ENCODE results near the gene CFAP91.

CFAP91 gene

GRCh38 chr3:119669906-119670570 lies 32.8 kb upstream of the CFAP91 start:
- TF ChIP-seq GATA2 (IDR thresholded peaks at IDR 0.05; ENCODE audit: low read depth, low read length) (no peak), GATA3 (IDR thresholded peaks at IDR 0.05; ENCODE audit: low read depth, low read length) (no peak)

DNA sequence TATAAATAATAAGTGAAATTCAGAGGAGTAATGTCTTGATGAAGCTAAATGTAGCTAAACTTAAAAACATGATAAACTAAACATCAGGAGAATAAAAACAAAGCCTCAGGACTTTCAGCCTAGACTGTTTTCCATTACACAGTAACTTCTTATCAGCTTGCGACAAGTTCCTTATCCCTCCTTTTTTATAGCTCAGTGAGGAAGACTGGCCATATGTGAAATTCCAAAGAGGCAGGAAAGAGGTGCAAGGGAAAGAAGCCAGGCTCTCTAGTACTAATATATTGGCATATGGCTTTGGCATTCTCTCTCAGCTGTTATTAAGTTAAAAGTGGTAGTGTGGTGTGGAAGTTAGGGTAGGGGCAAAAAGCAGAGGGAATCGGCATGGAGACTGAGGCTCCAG lies 30.0 kb upstream of the CFAP91 start:
- TF ChIP-seq GATA2 (IDR thresholded peaks at IDR 0.05; ENCODE audit: low read depth, low read length) (no peak), GATA3 (IDR thresholded peaks at IDR 0.05; ENCODE audit: low read depth, low read length) (no peak)

DNA sequence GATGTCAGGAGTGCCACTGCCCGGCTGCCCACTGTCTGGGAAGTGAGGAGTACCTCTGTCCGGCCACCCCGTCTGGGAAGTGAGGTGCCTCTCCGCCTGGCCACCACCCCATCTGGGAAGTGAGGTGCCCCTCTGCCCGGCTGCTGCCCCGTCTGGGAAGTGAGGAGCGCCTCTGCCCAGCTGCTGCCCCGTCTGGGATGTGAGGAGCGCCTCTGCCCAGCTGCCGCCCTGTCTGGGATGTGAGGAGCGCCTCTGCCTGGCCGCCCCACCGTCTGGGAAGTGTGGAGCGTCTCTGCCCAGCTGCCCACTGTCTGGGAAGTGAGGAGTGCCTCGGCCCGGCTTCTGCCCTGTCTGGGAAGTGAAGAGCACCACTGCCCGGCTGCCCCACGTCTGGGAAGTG lies 28.9 kb upstream of the CFAP91 start:
- no peak for TF ChIP-seq GATA3 (IDR thresholded peaks at IDR 0.05; ENCODE audit: low read depth, low read length)
- no peak for TF ChIP-seq GATA2 (IDR thresholded peaks at IDR 0.05; ENCODE audit: low read depth, low read length)

DNA sequence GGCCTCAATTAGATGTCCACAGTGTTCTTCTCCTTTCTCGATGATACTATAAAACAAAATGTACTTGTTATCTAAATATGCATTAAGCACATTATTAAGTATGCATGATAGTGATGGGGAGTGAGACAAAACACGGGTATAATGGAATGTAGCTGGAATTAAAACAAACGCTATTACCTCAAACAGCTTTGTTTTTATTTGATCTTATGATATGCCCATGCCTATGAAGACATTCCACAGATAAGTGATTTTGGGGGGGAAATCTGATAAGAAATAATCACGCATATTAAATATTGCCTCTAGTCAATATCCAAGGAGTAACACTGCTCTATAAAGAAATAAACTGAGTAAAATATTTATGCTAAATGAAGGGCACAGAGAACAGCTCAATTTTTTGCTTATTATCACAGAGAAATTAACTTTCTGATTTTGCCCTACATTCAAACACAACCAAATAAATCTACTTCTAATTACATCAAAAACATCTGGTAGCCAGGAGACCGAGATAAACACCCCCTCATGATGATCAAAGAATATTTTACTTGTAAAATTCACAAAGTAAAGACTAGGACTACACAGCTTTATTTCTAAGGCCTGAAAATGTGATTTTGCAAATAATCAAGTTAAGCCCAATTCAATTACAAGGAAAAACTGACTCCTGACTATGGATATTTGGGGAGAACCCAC lies 27.5 kb upstream of the CFAP91 start:
- peak; percentile 57; the same call in 1 of the 2 replicates for TF ChIP-seq GATA3 (IDR thresholded peaks at IDR 0.05; ENCODE audit: low read depth, low read length)
- no peak for TF ChIP-seq GATA2 (IDR thresholded peaks at IDR 0.05; ENCODE audit: low read depth, low read length)

GRCh38 chr3:119676020-119676419 lies 26.8 kb upstream of the CFAP91 start:
- no peak for TF ChIP-seq GATA2 (IDR thresholded peaks at IDR 0.05; ENCODE audit: low read depth, low read length)
- no peak for TF ChIP-seq GATA3 (IDR thresholded peaks at IDR 0.05; ENCODE audit: low read depth, low read length)

GRCh38 chr3:119676771-119677640 lies 25.8 kb upstream of the CFAP91 start, which contains the start of gene COX17:
TSS of gene COX17 (minus strand) at chr3:119677406. CDS start at chr3:119677310, 96 bp downstream.
- no peak for TF ChIP-seq GATA2 (IDR thresholded peaks at IDR 0.05; ENCODE audit: low read depth, low read length)
- no peak for TF ChIP-seq GATA3 (IDR thresholded peaks at IDR 0.05; ENCODE audit: low read depth, low read length)

GRCh38 chr3:119677641-119677934 lies 25.2 kb upstream of the CFAP91 start:
- no peak for TF ChIP-seq GATA3 (IDR thresholded peaks at IDR 0.05; ENCODE audit: low read depth, low read length)
- TF ChIP-seq GATA2 (IDR thresholded peaks at IDR 0.05; ENCODE audit: low read depth, low read length) = no peak

- TF ChIP-seq GATA3 (IDR thresholded peaks at IDR 0.05; ENCODE audit: low read depth, low read length) (peak; percentile 51; the same call in 1 of the 2 replicates), GATA2 (IDR thresholded peaks at IDR 0.05; ENCODE audit: low read depth, low read length) (peak; percentile 62)
Measured at GRCh38 chr3:119679874-119680273, 22.9 kb upstream of the CFAP91 start.

- TF ChIP-seq GATA3 (IDR thresholded peaks at IDR 0.05; ENCODE audit: low read depth, low read length) = no peak
- no peak for TF ChIP-seq GATA2 (IDR thresholded peaks at IDR 0.05; ENCODE audit: low read depth, low read length)
Measured at GRCh38 chr3:119681279-119681678, 21.5 kb upstream of the CFAP91 start.

DNA sequence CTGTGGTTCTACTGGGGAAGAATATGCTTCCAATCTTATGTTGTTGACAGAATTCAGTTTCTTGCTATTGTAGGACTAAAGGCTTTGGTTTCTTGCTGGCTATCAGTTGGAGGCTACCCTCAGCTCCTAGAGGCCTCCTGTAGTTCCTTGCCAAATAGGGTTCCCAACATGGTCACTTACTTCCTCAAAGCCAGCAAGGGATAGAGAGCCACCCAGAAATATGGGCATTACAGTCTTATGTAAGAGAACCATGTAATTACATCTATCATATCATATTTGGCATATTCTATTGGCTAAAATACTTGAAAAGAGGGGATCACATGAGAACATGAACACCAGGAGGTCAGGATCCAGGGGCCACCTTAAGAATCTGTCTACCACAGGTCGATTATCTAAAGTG lies 19.4 kb upstream of the CFAP91 start:
- TF ChIP-seq GATA3 (IDR thresholded peaks at IDR 0.05; ENCODE audit: low read depth, low read length) (no peak), GATA2 (IDR thresholded peaks at IDR 0.05; ENCODE audit: low read depth, low read length) (no peak)

GRCh38 chr3:119690043-119690656 lies 12.7 kb upstream of the CFAP91 start:
- TF ChIP-seq GATA2 (IDR thresholded peaks at IDR 0.05; ENCODE audit: low read depth, low read length) = no peak
- TF ChIP-seq GATA3 (IDR thresholded peaks at IDR 0.05; ENCODE audit: low read depth, low read length) = no peak

GRCh38 chr3:119695480-119695879 lies 7.3 kb upstream of the CFAP91 start:
- no peak for TF ChIP-seq GATA2 (IDR thresholded peaks at IDR 0.05; ENCODE audit: low read depth, low read length)
- TF ChIP-seq GATA3 (IDR thresholded peaks at IDR 0.05; ENCODE audit: low read depth, low read length) = no peak

DNA sequence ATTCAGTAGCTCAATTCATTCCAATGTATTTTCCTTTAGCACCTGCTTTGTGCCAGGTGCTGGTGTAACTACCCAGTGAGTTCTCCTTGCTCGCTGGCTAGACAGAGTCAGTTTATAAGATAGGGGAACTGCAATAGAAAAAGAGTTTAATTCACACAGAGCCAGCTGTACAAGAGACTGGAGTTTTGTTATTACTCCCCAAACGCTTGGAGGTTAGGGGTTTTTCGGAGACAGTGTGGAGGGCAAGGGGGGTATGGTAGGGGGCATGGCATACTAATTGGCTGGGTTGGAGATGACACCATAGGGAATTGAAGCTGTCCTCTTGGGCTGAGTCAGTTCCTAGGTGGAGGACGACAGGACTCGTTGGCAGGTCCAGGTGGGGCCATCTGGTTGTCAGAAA lies 5.4 kb upstream of the CFAP91 start:
- TF ChIP-seq GATA3 (IDR thresholded peaks at IDR 0.05; ENCODE audit: low read depth, low read length) (no peak), GATA2 (IDR thresholded peaks at IDR 0.05; ENCODE audit: low read depth, low read length) (no peak)
